B cell (primary cell): ENCODE measurements around the gene PPCDC. TPM values are rescaled to one million over a fixed set of nuclear protein-coding genes. Genes with fewer than 3 reads are reported as not detected.

Source experiments
- ATAC-seq: fragments of 200-7000 bp; cut with Tn5 transposase; one replicate; pipeline ENCODE4 v1.10.0; 2021; ENCODE audit warnings: low read depth, mild to moderate bottlenecking, moderate number of reproducible peaks, moderate library complexity
- CTCF ChIA-PET: fragments of 350-600 bp; sonication (Branson Sonifier 250); formaldehyde crosslinking; loops from one replicate; lab custom pipeline; 2021; ENCODE audit warnings: antibody characterized with exemption, inconsistent platforms; lab: Charles Lee
- POLR2A ChIA-PET: fragments of 350-600 bp; sonication (Branson Sonifier 250); formaldehyde crosslinking; loops from one replicate; lab custom pipeline; 2021; ENCODE audit warnings: antibody characterized with exemption; lab: Charles Lee
- DNase-seq: peaks from one replicate; pipeline ENCODE4 v3.0.0; 2013
- H2AFZ ChIP-seq: 2 replicates; pipeline ENCODE4 v1.6.1; 2012; ENCODE audit warnings: mild to moderate bottlenecking, low read depth, low read length; ENCODE audit not compliant: insufficient read depth, poor library complexity, severe bottlenecking
- H3K27ac ChIP-seq, 2 donors: 1 replicate in 1 of 2; 2 replicates in 1 of 2; pipeline ENCODE4 v1.5.1; 2012 to 2013; ENCODE audit warnings: low read length in 2 of 2, mild to moderate bottlenecking in 2 of 2, moderate library complexity in 1 of 2
- H3K27me3 ChIP-seq, 4 experiments: fragments of 200-600 bp in 1 of 4; sonication (generic) in 1 of 4; replicated peaks in 1 of 4; 1 replicate in 2 of 4; 2 replicates in 2 of 4; pipeline versions ENCODE4 v1.6.1 to v1.7.0; 2013 to 2016; ENCODE audit warnings: low read length in 3 of 4, mild to moderate bottlenecking in 2 of 4, mixed read lengths in 1 of 4, moderate library complexity in 1 of 4; ENCODE audit not compliant: insufficient read depth in 4 of 4, control insufficient read depth in 3 of 4; ENCODE audit errors: control extremely low read depth in 1 of 4
- H3K36me3 ChIP-seq, 2 experiments: replicated peaks in 1 of 2; 1 replicate in 1 of 2; 2 replicates in 1 of 2; pipeline versions ENCODE4 v1.6.1 to v1.7.1; 2013; ENCODE audit warnings: low read length in 1 of 2; ENCODE audit not compliant: insufficient read depth in 2 of 2, control insufficient read depth in 1 of 2; ENCODE audit errors: control extremely low read depth in 1 of 2, extremely low read depth in 1 of 2
- H3K4me1 ChIP-seq, 2 donors: fragments of 200-600 bp in 1 of 2; sonication (generic) in 1 of 2; 1 replicate in 1 of 2; 2 replicates in 1 of 2; pipeline versions ENCODE4 v1.5.1 to v1.6.1; 2013 to 2017; ENCODE audit warnings: low read length in 2 of 2; ENCODE audit not compliant: control insufficient read depth in 2 of 2, insufficient read depth in 2 of 2
- H3K4me2 ChIP-seq: replicated peaks from 2 replicates; pipeline ENCODE3; 2012; ENCODE audit warnings: mild to moderate bottlenecking, low read depth, low read length; ENCODE audit not compliant: poor library complexity, severe bottlenecking
- H3K4me3 ChIP-seq, 5 experiments: fragments of 200-600 bp in 1 of 5; sonication (generic) in 1 of 5; 1 replicate in 3 of 5; 2 replicates in 2 of 5; pipeline versions ENCODE4 v1.5.1 to v1.7.0; 2011 to 2016; ENCODE audit warnings: low read length in 4 of 5, mild to moderate bottlenecking in 4 of 5, low read depth in 2 of 5, control low read depth in 1 of 5, moderate library complexity in 1 of 5; ENCODE audit not compliant: insufficient read depth in 1 of 5; ENCODE audit errors: control extremely low read depth in 1 of 5, extremely low read depth in 1 of 5
- H3K79me2 ChIP-seq: fragments of 200-600 bp; sonication (generic); one replicate; pipeline ENCODE4 v1.6.0; 2016; ENCODE audit warnings: low read length; ENCODE audit not compliant: control insufficient read depth, insufficient read depth
- H3K9ac ChIP-seq: fragments of 200-600 bp; sonication (generic); 2 replicates; pipeline ENCODE4 v1.6.1; 2017; ENCODE audit warnings: mild to moderate bottlenecking, low read length, moderate library complexity
- H3K9me3 ChIP-seq, 3 donors: one replicate each; pipeline versions ENCODE4 v1.6.1 to v1.7.1; 2013; ENCODE audit warnings: low read length in 2 of 3; ENCODE audit not compliant: control insufficient read depth in 2 of 3, insufficient read depth in 1 of 3; ENCODE audit errors: control extremely low read depth in 1 of 3
- H4K20me1 ChIP-seq: 2 replicates; pipeline ENCODE4 v1.6.0; 2012; ENCODE audit warnings: mild to moderate bottlenecking, low read length; ENCODE audit not compliant: insufficient read depth, control insufficient read depth, poor library complexity, severe bottlenecking
- H3K27ac Mint-ChIP-seq: one replicate; pipeline ENCODE4 v1.8.0; 2021; ENCODE audit warnings: mixed read lengths
- H3K27me3 Mint-ChIP-seq: one replicate; pipeline ENCODE4 v1.8.0; 2021; ENCODE audit warnings: mixed read lengths
- H3K4me1 Mint-ChIP-seq: one replicate; pipeline ENCODE4 v1.8.0; 2021; ENCODE audit warnings: mixed read lengths
- H3K4me3 Mint-ChIP-seq: one replicate; pipeline ENCODE4 v1.8.0; 2021; ENCODE audit warnings: mixed read lengths
- H3K9me3 Mint-ChIP-seq: one replicate; pipeline ENCODE4 v1.8.0; 2022; ENCODE audit warnings: mixed read lengths; ENCODE audit not compliant: insufficient read depth
- EZH2 ChIP-seq: IDR thresholded peaks from 2 replicates; pipeline ENCODE4 v1.6.1; 2012; ENCODE audit warnings: borderline replicate concordance, low read depth, mild to moderate bottlenecking, moderate library complexity, low read length; ENCODE audit not compliant: insufficient read depth, poor library complexity, severe bottlenecking
- intact Hi-C: fragments of 100-400 bp; cut with micrococcal nuclease; formaldehyde crosslinking; loops from one replicate; pipeline ENCODE4 v1.10.0; 2022
- polyA plus RNA-seq: library from polyadenylated mRNA; depleted of rRNA; stranded (reverse); fragments of >200 nt; gene quantifications from 2 replicates; pipeline ENCODE4 v1.2.3, GENCODE V29; 2012
- total RNA-seq, 2 donors: library from RNA; stranded (reverse); fragments of 120-200 nt in 1 of 2; gene quantifications; 1 replicate in 1 of 2; 2 replicates in 1 of 2; pipeline versions ENCODE4 v1.2.3 to v1.2.4, GENCODE V29; 2013 to 2022
- TF ChIP-seq, protein P1 (sequence below): fragments of 200-600 bp; IDR thresholded peaks from one replicate; pipeline ENCODE4 v1.8.0; 2022; ENCODE audit warnings: antibody characterized with exemption, mild to moderate bottlenecking

Gene PPCDC
- total and polyA plus RNA-seq, 2 donors (not counting 1 experiment from before 2014, with no cell fraction given), result 15.1 to 19.7 TPM

GRCh38 chr15:75068748-75069147 lies 45.4 kb downstream of the PPCDC start:
- CTCF ChIA-PET, result interaction anchor here (1.1 to 3.6 kb wide), 3 partner anchors 26 to 136 kb away, joined by 3 to 24 read pairs (median 6); partner anchors contain the start of gene C15orf39

More at GRCh38 chr15:75068748-75069147, 45.4 kb downstream of the PPCDC start:
- peaks cover 2% of the 10 kb centered on the region for H3K9me3 Mint-ChIP-seq
- H3K9ac ChIP-seq, result no peak overlapping the region
- intact Hi-C loops, result loop anchor here (1.0 kb wide), 2 partner anchors 9 to 25 kb away; no protein-coding TSS in a partner anchor
- peak overlapping the region; percentile 61 for H3K4me2 ChIP-seq
- no peak overlapping the region for H3K4me3 ChIP-seq
- peaks cover 23 to 45% of the 10 kb centered on the region in 2 donors for H3K4me1 ChIP-seq
- peaks cover 0 to 12% (median 7%) of the 10 kb centered on the region in 3 donors for H3K9me3 ChIP-seq
- POLR2A ChIA-PET, result interaction anchor here (0.7 kb wide), 1 partner anchor 133 kb away, joined by 3 read pairs; the partner anchor contains the start of gene C15orf39
- no peak for DNase-seq
- H3K27ac Mint-ChIP-seq, result peak overlapping the region; percentile 81
- H3K79me2 ChIP-seq, result no peaks in the 10 kb centered on the region
- H3K36me3 ChIP-seq, result no peaks in the 10 kb centered on the region
- no peaks in the 10 kb centered on the region for H3K27me3 Mint-ChIP-seq
- H3K4me1 Mint-ChIP-seq, result peaks cover 56% of the 10 kb centered on the region
- no peak for ATAC-seq
- no peaks in the 10 kb centered on the region for H4K20me1 ChIP-seq
- peak overlapping the region; percentile 15 for H3K4me3 Mint-ChIP-seq
- TF ChIP-seq, protein P1, sequence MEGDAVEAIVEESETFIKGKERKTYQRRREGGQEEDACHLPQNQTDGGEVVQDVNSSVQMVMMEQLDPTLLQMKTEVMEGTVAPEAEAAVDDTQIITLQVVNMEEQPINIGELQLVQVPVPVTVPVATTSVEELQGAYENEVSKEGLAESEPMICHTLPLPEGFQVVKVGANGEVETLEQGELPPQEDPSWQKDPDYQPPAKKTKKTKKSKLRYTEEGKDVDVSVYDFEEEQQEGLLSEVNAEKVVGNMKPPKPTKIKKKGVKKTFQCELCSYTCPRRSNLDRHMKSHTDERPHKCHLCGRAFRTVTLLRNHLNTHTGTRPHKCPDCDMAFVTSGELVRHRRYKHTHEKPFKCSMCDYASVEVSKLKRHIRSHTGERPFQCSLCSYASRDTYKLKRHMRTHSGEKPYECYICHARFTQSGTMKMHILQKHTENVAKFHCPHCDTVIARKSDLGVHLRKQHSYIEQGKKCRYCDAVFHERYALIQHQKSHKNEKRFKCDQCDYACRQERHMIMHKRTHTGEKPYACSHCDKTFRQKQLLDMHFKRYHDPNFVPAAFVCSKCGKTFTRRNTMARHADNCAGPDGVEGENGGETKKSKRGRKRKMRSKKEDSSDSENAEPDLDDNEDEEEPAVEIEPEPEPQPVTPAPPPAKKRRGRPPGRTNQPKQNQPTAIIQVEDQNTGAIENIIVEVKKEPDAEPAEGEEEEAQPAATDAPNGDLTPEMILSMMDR, result no peak
- no peak for TF ChIP-seq EZH2
- H3K27me3 ChIP-seq, result no peaks in the 10 kb centered on the region
- H2AFZ ChIP-seq, result no peak overlapping the region
- no peak overlapping the region for H3K27ac ChIP-seq
